ENCODE measurements around the gene HMCN1.

GRCh38 chr1:186050360-186050759, 316.2 kb downstream of the HMCN1 start:
- TF ChIP-seq POLR2A (IDR thresholded peaks at IDR 0.05) (no peak), CTCF (IDR thresholded peaks at IDR 0.05) (no peak), EP300 (IDR thresholded peaks at IDR 0.05) (no peak)
